ENCODE results near the gene MARCHF2.
A peak's percentile ranks its signal among the peaks of the same experiment; 100 is the strongest.

Gene MARCHF2

GRCh38 chr19:8391198-8392016, 21.7 kb upstream of the MARCHF2 start:
- no peak for TF ChIP-seq GFI1B (tag by site-specific recombination; IDR thresholded peaks at IDR 0.05)
- TF ChIP-seq OVOL3 (tag by site-specific recombination; IDR thresholded peaks at IDR 0.05) = no peak
- no peak for TF ChIP-seq ZNF843 (tag by site-specific recombination; IDR thresholded peaks at IDR 0.05)
- TF ChIP-seq YY2 (tag by site-specific recombination; IDR thresholded peaks at IDR 0.05) = no peak
- peak; percentile 42; the same call in 1 of the 2 replicates for TF ChIP-seq SCRT2 (tag by site-specific recombination; IDR thresholded peaks at IDR 0.05)
- TF ChIP-seq YY1 (tag by site-specific recombination; IDR thresholded peaks at IDR 0.05) = no peak
- Histone ChIP-seq H3K9me3 (ENCODE audit: control insufficient read depth, insufficient read depth, low read depth, low read length) (no peaks in the 10 kb centered on the region), H3K4me3 (ENCODE audit: low read depth, low read length) (peak overlapping the region; percentile 23; the same call in 1 of the 2 replicates), H3K27ac (ENCODE audit: extremely low read depth, low read depth, low read length) (no peak overlapping the region), H3K4me1 (ENCODE audit: control insufficient read depth, insufficient read depth, low read length) (peaks cover 3% of the 10 kb centered on the region; the same call in 1 of the 2 replicates), H3K36me3 (ENCODE audit: control insufficient read depth in 2 of 2, insufficient read depth in 1 of 2, low read length in 2 of 2) (peaks cover 0 to 3% of the 10 kb centered on the region in 2 experiments; a peak in 1 of 3 replicates)
- CTCF ChIA-PET = interaction anchor here (0.6 to 6.5 kb wide), 5 partner anchors 20 to 44 kb away, joined by 3 to 57 read pairs (median 4); partner anchors contain the start of gene MARCHF2
- POLR2A ChIA-PET = interaction anchor here (0.6 to 1.9 kb wide), 14 partner anchors 10 to 1313 kb away, joined by 3 to 24 read pairs (median 6); partner anchors contain the start of genes ANGPTL4, HNRNPM, MARCHF2 and NDUFA7

- POLR2A ChIA-PET = interaction anchor here (0.6 to 1.5 kb wide), 3 partner anchors 25 to 1314 kb away, joined by 3 read pairs; no protein-coding TSS in a partner anchor
- Histone ChIP-seq H3K27ac (ENCODE audit: extremely low read depth, low read depth, low read length) (no peak overlapping the region), H3K9me3 (ENCODE audit: control insufficient read depth, insufficient read depth, low read depth, low read length) (no peaks in the 10 kb centered on the region), H3K4me3 (ENCODE audit: low read depth, low read length) (no peak overlapping the region), H3K36me3 (ENCODE audit: control insufficient read depth in 2 of 2, insufficient read depth in 1 of 2, low read length in 2 of 2) (peaks cover 0 to 2% of the 10 kb centered on the region in 2 experiments; a peak in 1 of 3 replicates), H3K4me1 (ENCODE audit: control insufficient read depth, insufficient read depth, low read length) (peaks cover 3% of the 10 kb centered on the region; the same call in 1 of the 2 replicates)
- TF ChIP-seq REPIN1 (tag by site-specific recombination; IDR thresholded peaks at IDR 0.05; ENCODE audit: low read depth) (no peak), SP7 (tag by site-specific recombination; IDR thresholded peaks at IDR 0.05) (no peak), YY2 (tag by site-specific recombination; IDR thresholded peaks at IDR 0.05) (no peak), ZNF626 (tag by site-specific recombination; IDR thresholded peaks at IDR 0.05) (no peak), ZNF148 (tag by site-specific recombination; IDR thresholded peaks at IDR 0.05; ENCODE audit: borderline replicate concordance) (no peak), ZNF138 (tag by site-specific recombination; IDR thresholded peaks at IDR 0.05; ENCODE audit: borderline replicate concordance) (no peak), ZNF518A (tag by site-specific recombination; conservative IDR thresholded peaks at IDR 0.05; ENCODE audit: low read depth) (no peak), ZNF692 (tag by site-specific recombination; IDR thresholded peaks at IDR 0.05) (no peak), ZNF600 (tag by site-specific recombination; IDR thresholded peaks at IDR 0.05) (no peak), ZNF843 (tag by site-specific recombination; IDR thresholded peaks at IDR 0.05) (no peak), ZNF621 (tag by site-specific recombination; IDR thresholded peaks at IDR 0.05) (no peak), ZNF776 (tag by site-specific recombination; IDR thresholded peaks at IDR 0.05; ENCODE audit: borderline replicate concordance) (no peak)
- CTCF ChIA-PET = interaction anchor here (0.6 to 6.5 kb wide), 6 partner anchors 19 to 70 kb away, joined by 3 to 57 read pairs (median 4); partner anchors contain the start of genes MARCHF2 and RPS28
Observed at GRCh38 chr19:8392017-8392591, 21.0 kb upstream of the MARCHF2 start.
